Adrenal gland (tissue), 12 donors: ENCODE results near the gene PHLDB1. TPM values are rescaled to one million over a fixed set of nuclear protein-coding genes. Genes with fewer than 3 reads are reported as not detected.
"Not testable (repeated sequence)": the region's sequence is repeated elsewhere in the genome, so short reads cannot be mapped to it uniquely, and the experiment has no call there.

ENCODE experiments used
- DNase-seq, 7 donors: peaks; one replicate each; pipeline ENCODE4 v3.0.0-alpha.2; 2019 to 2020
- H3K27ac ChIP-seq, 5 donors: fragments of 200-600 bp; sonication (generic) in 4 of 5; 1 replicate in 3 of 5; 2 replicates in 2 of 5; pipeline versions ENCODE4 v1.5.1 to v1.8.0; 2016 to 2020; ENCODE audit warnings: mild to moderate bottlenecking in 1 of 5
- H3K27me3 ChIP-seq: fragments of 200-600 bp; 2 replicates; pipeline ENCODE4 v1.8.0; 2021
- H3K36me3 ChIP-seq, 2 donors: fragments of 200-600 bp; replicated peaks in 1 of 2; 1 replicate in 1 of 2; 2 replicates in 1 of 2; pipeline versions ENCODE4 v1.5.1 to v1.8.0; 2018 to 2022
- H3K4me1 ChIP-seq, 2 donors: fragments of 200-600 bp; replicated peaks in 1 of 2; 1 replicate in 1 of 2; 2 replicates in 1 of 2; pipeline versions ENCODE4 v1.5.1 to v1.8.0; 2018 to 2021
- H3K4me3 ChIP-seq, 4 donors: fragments of 200-600 bp; sonication (generic) in 3 of 4; one replicate each; pipeline ENCODE4 v1.5.1; 2016 to 2018
- H3K9me3 ChIP-seq, 3 donors: fragments of 200-600 bp; sonication (generic) in 1 of 3; replicated peaks in 1 of 3; 1 replicate in 2 of 3; 2 replicates in 1 of 3; pipeline versions ENCODE4 v1.5.1 to v1.8.0; 2016 to 2021
- POLR2A ChIP-seq, 2 donors: fragments of 450-650 bp; IDR thresholded peaks; one replicate each; pipeline ENCODE4 v1.6.1; 2017; ENCODE audit warnings: antibody characterized with exemption in 2 of 2, mild to moderate bottlenecking in 2 of 2, moderate library complexity in 1 of 2
- WGBS, 4 donors: extraction: QIAGEN DNeasy Blood & Tissue Kit in 2 of 4; methylation state at CpG; one replicate each; pipeline versions ENCODE4 v1.1.5 to v1.1.7; 2013 to 2017; 5-methylcytosine and 5-hydroxymethylcytosine counted together
- intact Hi-C, 2 donors: fragments of 100-400 bp; cut with DNase I; formaldehyde crosslinking; loops; one replicate each; pipeline versions ENCODE4 v1.14.1 to v1.15.0; 2022 to 2023
- polyA plus RNA-seq, 3 donors: library from polyadenylated mRNA; stranded (reverse); fragments of 200-250 nt in 2 of 3; fragments of 350-450 nt in 1 of 3; fragmentation: Illumina TruSeq in 1 of 3; extraction: RNeasy Lipid Tissue Mini Kit (QIAGEN cat#74804) in 1 of 3; gene quantifications; one replicate each; pipeline ENCODE4 v1.2.3, GENCODE V29; 2013 to 2014
- total RNA-seq, 9 donors: library from RNA; depleted of rRNA in 4 of 9; stranded (reverse); fragments of >200 nt in 4 of 9; fragments of 120-200 nt in 1 of 9; fragmentation: NEBNext Ultra II Directional in 1 of 9; extraction: Animal tissue kit (Norgen Biotek cat#: 25700) in 1 of 9; gene quantifications; one replicate each; pipeline versions ENCODE4 v1.1.0 to v1.2.4, GENCODE V29; 2013 to 2023
- TF ChIP-seq, protein P1 (sequence below), 6 experiments: fragments of 450-650 bp in 4 of 6; fragments of 200-600 bp in 2 of 6; sonication (generic) in 1 of 6; IDR thresholded peaks; 1 replicate in 5 of 6; 2 replicates in 1 of 6; pipeline versions ENCODE4 v1.5.1 to v1.8.0; 2016 to 2021; ENCODE audit warnings: antibody characterized with exemption in 6 of 6, mild to moderate bottlenecking in 2 of 6, moderate library complexity in 1 of 6
- donor health status: healthy with polysubstance abuse.
- donor health status: Bipolar disorder and iron deficiency.
- donor health status: DM: yes; HTN: yes; CAD: no.
- donor health status: DM: no; HTN: no; CAD: no.
- donor health status: DM: no; HTN: no; CAD: no.
- donor health status: DM: yes; HTN: yes; CAD: no.

The PHLDB1 gene
- total and polyA plus RNA-seq, 12 donors: 20.7 to 207 (median 80.2) TPM

DNA sequence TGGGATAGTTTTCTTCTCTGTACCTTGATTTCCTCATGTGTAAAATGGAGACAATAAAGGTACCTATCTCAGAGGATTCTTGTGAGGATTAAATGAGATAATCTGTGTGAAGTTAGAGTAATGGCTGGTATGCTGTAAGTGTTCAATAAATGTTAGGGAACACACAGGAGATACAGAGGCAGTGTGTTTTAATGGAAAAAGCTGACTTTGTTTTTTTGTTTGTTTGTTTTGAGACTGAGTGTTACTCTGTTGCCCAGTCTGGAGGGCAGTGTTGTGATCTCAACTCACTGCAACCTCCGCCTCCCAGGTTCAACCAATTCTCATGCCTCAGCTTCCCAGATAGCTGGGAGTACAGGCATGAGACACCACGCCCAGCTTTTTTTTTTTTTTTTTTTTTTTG is 37.7 kb upstream of the PHLDB1 start:
- 86 to 93% (median 91%) methylated on average over 2 of the region's 2 CpGs for WGBS, 4 donors
- H3K9me3 ChIP-seq: no peaks in the 10 kb centered on the region
- H3K27ac ChIP-seq: no peak overlapping the region
- no peak overlapping the region for H3K4me3 ChIP-seq
- no peaks in the 10 kb centered on the region for H3K27me3 ChIP-seq
- intact Hi-C loops: no loop called here
- H3K4me1 ChIP-seq: peaks cover 3 to 25% of the 10 kb centered on the region in 2 donors
- DNase-seq: no peak
- TF ChIP-seq POLR2A (IDR thresholded peaks at IDR 0.05): no peak
- TF ChIP-seq, protein P1, sequence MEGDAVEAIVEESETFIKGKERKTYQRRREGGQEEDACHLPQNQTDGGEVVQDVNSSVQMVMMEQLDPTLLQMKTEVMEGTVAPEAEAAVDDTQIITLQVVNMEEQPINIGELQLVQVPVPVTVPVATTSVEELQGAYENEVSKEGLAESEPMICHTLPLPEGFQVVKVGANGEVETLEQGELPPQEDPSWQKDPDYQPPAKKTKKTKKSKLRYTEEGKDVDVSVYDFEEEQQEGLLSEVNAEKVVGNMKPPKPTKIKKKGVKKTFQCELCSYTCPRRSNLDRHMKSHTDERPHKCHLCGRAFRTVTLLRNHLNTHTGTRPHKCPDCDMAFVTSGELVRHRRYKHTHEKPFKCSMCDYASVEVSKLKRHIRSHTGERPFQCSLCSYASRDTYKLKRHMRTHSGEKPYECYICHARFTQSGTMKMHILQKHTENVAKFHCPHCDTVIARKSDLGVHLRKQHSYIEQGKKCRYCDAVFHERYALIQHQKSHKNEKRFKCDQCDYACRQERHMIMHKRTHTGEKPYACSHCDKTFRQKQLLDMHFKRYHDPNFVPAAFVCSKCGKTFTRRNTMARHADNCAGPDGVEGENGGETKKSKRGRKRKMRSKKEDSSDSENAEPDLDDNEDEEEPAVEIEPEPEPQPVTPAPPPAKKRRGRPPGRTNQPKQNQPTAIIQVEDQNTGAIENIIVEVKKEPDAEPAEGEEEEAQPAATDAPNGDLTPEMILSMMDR (IDR thresholded peaks at IDR 0.05): no peak
- H3K36me3 ChIP-seq: no peaks in the 10 kb centered on the region

DNA sequence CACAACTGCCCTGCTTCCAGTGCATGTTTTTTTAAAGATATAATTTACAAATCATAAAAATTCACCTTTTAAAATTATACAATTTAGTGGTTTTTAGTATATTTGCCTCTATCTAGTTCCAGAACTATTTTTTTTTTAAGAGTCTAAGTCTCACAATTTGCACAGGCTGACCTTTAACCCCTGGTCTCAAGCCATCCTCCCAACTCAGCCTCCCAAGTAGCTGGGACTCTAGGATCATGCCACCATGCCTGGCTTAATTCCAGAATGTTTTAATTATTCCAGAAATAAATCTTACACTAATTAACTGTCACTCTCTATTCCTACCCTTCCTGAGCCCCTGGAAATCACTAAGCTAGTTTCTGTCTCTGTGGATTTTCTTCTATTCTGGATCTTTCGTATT is 36.6 kb upstream of the PHLDB1 start:
- Histone ChIP-seq H3K36me3 (no peaks in the 10 kb centered on the region), H3K27me3 (no peaks in the 10 kb centered on the region), H3K4me3 (no peak overlapping the region), H3K27ac (no peak overlapping the region), H3K4me1 (peaks cover 8 to 32% of the 10 kb centered on the region in 2 donors), H3K9me3 (no peaks in the 10 kb centered on the region)
- 86 to 97% (median 95%) methylated on average over 1 of the region's 1 CpG for WGBS, 4 donors
- TF ChIP-seq POLR2A (IDR thresholded peaks at IDR 0.05): no peak
- TF ChIP-seq, protein P1 (IDR thresholded peaks at IDR 0.05): no peak
- DNase-seq: no peak
- intact Hi-C loops: no loop called here

DNA sequence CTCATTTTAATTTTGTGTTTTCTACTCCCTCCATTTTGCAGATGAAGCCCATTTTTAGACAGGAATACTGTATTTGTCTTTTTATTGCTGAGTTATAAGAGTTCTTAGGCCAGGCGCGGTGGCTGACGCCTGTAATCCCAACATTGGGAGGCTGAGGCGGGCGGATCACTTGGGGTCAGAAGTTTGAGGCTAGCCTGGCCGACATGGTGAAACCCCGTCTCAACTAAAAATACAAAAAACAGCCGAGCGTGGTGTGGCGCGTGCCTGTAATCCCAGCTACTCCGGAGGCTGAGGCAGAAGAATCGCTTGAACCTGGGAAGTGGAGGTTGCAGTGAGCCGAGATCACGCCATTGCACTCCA is 35.7 kb upstream of the PHLDB1 start:
- 3 to 13% (median 8%) methylated on average over 15 of the region's 15 CpGs for WGBS, 4 donors
- DNase-seq: peak in 4 of 7 donors; percentile 27 to 70 (median 44)
- intact Hi-C loops, H3K36me3 ChIP-seq, H3K27me3 ChIP-seq, H3K9me3 ChIP-seq: not testable (repeated sequence)
- H3K4me1 ChIP-seq: peaks cover 8 to 38% of the 10 kb centered on the region in 2 donors
- peak overlapping the region; percentile 30 to 99 (median 98) for H3K27ac ChIP-seq
- peak overlapping the region in 2 of 4 donors; percentile 85 to 98 for H3K4me3 ChIP-seq

DNA sequence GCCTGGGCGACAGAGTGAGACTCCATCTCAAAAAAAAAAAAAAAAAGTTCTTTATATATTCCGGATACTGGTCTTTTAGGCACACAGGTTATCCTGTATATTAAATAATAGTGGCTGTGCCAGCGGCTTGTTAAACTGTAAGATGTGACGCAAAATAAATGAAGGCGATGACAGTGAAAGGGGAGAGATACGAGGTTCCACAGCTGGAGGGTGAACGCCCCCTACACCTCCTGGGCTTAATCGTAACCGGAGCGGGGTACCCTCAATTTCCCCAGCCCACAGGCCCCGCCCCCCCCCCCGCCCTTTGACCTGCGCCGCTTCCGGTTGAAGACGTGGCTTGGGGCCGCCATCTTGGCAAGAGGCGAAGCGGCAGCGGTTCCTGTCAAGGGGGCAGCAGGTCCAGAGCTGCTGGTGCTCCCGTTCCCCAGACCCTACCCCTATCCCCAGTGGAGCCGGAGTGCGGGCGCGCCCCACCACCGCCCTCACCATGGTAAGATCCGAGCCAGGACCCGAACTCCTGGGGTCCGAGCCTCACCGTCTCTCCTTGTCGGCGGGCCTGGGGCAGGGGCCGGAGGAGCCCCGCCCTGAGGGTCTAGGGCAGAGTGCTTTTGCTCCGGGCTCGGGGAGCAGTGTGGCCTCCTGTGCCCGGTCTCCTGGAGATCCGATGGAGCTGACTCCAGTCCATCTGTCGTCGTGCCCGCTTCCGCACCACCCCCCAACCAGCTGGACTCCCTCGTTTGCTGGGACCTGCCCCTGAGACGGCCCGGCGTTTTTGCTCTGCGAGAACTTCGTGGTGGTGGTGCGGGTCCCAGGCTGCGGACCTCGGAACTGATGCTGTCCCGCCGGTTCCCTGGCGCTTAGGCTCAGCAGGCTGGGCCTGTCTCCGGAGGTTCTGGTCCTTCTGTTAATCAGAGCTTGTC is 35.1 kb upstream of the PHLDB1 start, which contains the start of gene ARCN1:
Gene ARCN1 (plus strand): TSS at position 349 of the 920 bp plus-strand sequence. CDS start 139 bp downstream, at position 488.
- intact Hi-C loops: no loop called here

More for the DNA sequence above, 35.1 kb upstream of the PHLDB1 start, which contains the start of gene ARCN1:
- Histone ChIP-seq H3K9me3 (no peaks in the 10 kb centered on the region), H3K27ac (peak within 1 kb of the TSS; percentile 95 to 99 (median 98)), H3K36me3 (no peaks in the 10 kb centered on the region), H3K27me3 (no peaks in the 10 kb centered on the region), H3K4me1 (peaks cover 8 to 42% of the 10 kb centered on the region in 2 donors), H3K4me3 (peak within 1 kb of the TSS; percentile 85 to 98 (median 93))
- 0 to 1% (median 1%) methylated on average over 8 to 55 of the region's 55 CpGs for WGBS, 4 donors
- DNase-seq: peak; percentile 71 to 86 (median 75)
- peak in 1 of 2 donors; percentile 33 for TF ChIP-seq POLR2A (IDR thresholded peaks at IDR 0.05)
- TF ChIP-seq, protein P1 (IDR thresholded peaks at IDR 0.05): no peak
